Keratinocyte (primary cell): Measurements from ENCODE around the gene CIB4. TPM values are rescaled to one million over a fixed set of nuclear protein-coding genes. Genes with fewer than 3 reads are reported as not detected.
A peak's percentile ranks its signal among the peaks of the same experiment; 100 is the strongest.

Experiments
- DNase-seq: peaks from one replicate; pipeline ENCODE4 v3.0.0-alpha.2; 2011; ENCODE audit warnings: low read depth, missing footprints, low spot score
- FAIRE-seq: peaks from 2 replicates; lab custom pipeline; 2011; peaks lifted over from hg19 to GRCh38; lab: Jason Lieb, UNC
- H2AFZ ChIP-seq: 2 replicates; pipeline ENCODE4 v1.6.0; 2012; ENCODE audit warnings: low read length, control low read depth, inconsistent platforms; ENCODE audit not compliant: control insufficient read depth
- H3K27ac ChIP-seq: 2 replicates; pipeline ENCODE4 v1.5.1; 2011; ENCODE audit warnings: low read length; ENCODE audit not compliant: control insufficient read depth, insufficient read depth
- H3K27me3 ChIP-seq: 3 replicates; pipeline ENCODE4 v1.6.0; 2011; ENCODE audit warnings: low read length; ENCODE audit not compliant: control insufficient read depth, insufficient read depth; ENCODE audit errors: extremely low read depth
- H3K36me3 ChIP-seq, 2 experiments: 2 replicates in 1 of 2; 3 replicates in 1 of 2; pipeline ENCODE4 v1.5.1; 2011; ENCODE audit warnings: low read length in 2 of 2, mild to moderate bottlenecking in 1 of 2; ENCODE audit not compliant: control insufficient read depth in 2 of 2, insufficient read depth in 2 of 2; ENCODE audit errors: extremely low read depth in 1 of 2
- H3K4me1 ChIP-seq: 3 replicates; pipeline ENCODE4 v1.5.1; 2011; ENCODE audit warnings: low read length; ENCODE audit not compliant: control insufficient read depth, insufficient read depth; ENCODE audit errors: extremely low read depth
- H3K4me2 ChIP-seq: 3 replicates; pipeline ENCODE4 v1.6.0; 2011; ENCODE audit warnings: low read depth, low read length; ENCODE audit not compliant: control insufficient read depth, insufficient read depth; ENCODE audit errors: extremely low read depth
- H3K4me3 ChIP-seq, 3 experiments: fragments of 200-600 bp in 1 of 3; sonication (generic) in 1 of 3; 2 replicates in 2 of 3; 3 replicates in 1 of 3; pipeline ENCODE4 v1.5.1; 2011 to 2016; ENCODE audit warnings: low read length in 3 of 3, mild to moderate bottlenecking in 3 of 3, control low read depth in 2 of 3, inconsistent platforms in 1 of 3, low read depth in 1 of 3, mixed read lengths in 1 of 3, mixed run types in 1 of 3, moderate library complexity in 1 of 3; ENCODE audit not compliant: control insufficient read depth in 2 of 3, insufficient read depth in 2 of 3; ENCODE audit errors: extremely low read depth in 1 of 3
- H3K79me2 ChIP-seq: 2 replicates; pipeline ENCODE4 v1.6.0; 2012; ENCODE audit warnings: low read length; ENCODE audit not compliant: control insufficient read depth, insufficient read depth
- H3K9ac ChIP-seq: 3 replicates; pipeline ENCODE4 v1.6.0; 2011; ENCODE audit warnings: low read length; ENCODE audit not compliant: control insufficient read depth, insufficient read depth; ENCODE audit errors: extremely low read depth
- H3K9me1 ChIP-seq: 3 replicates; pipeline ENCODE4 v1.6.0; 2011; ENCODE audit warnings: low read length; ENCODE audit not compliant: control insufficient read depth, insufficient read depth; ENCODE audit errors: extremely low read depth
- H3K9me3 ChIP-seq: 2 replicates; pipeline ENCODE4 v1.5.1; 2012; ENCODE audit warnings: low read depth, low read length; ENCODE audit not compliant: control insufficient read depth
- H4K20me1 ChIP-seq: 3 replicates; pipeline ENCODE4 v1.6.0; 2011; ENCODE audit warnings: low read length; ENCODE audit not compliant: control insufficient read depth, insufficient read depth; ENCODE audit errors: extremely low read depth
- EZH2 ChIP-seq: IDR thresholded peaks from one replicate; pipeline ENCODE4 v1.6.1; 2012; ENCODE audit warnings: inconsistent platforms, mild to moderate bottlenecking, low read length, moderate library complexity
- dilution Hi-C: fragments of 300-500 bp; cut with MboI; formaldehyde crosslinking; loops from one replicate; pipeline ENCODE4 v1.7.0; 2020; ENCODE audit warnings: low sequenced_read_pairs; ENCODE audit not compliant: extremely low pct_ligation_motif_present
- polyA minus RNA-seq, 3 experiments: library from RNA; depleted of rRNA, polyadenylated mRNA; stranded (reverse); fragments of >200 nt; gene quantifications; 1 replicate in 1 of 3; 2 replicates in 1 of 3; 3 replicates in 1 of 3; pipeline ENCODE4 v1.2.3, GENCODE V29; 2011
- polyA plus RNA-seq, 5 experiments: library from polyadenylated mRNA; depleted of rRNA in 3 of 5; stranded (reverse) in 3 of 5; stranded (forward) in 1 of 5; unstranded in 1 of 5; fragments of >200 nt; gene quantifications; 1 replicate in 1 of 5; 2 replicates in 3 of 5; 3 replicates in 1 of 5; pipeline versions ENCODE4 v1.2.1 to v1.2.3, GENCODE V29; 2011 to 2012; ENCODE audit warnings: missing spikeins in 2 of 5, low read depth in 1 of 5, low replicate concordance in 1 of 5
- TF ChIP-seq, protein P1 (sequence below), 3 experiments: IDR thresholded peaks in 1 of 3; conservative IDR thresholded peaks in 1 of 3; optimal IDR thresholded peaks in 1 of 3; 2 replicates in 2 of 3; 3 replicates in 1 of 3; pipeline versions ENCODE3 to v1.5.1; 2011; ENCODE audit warnings: low read length in 3 of 3, mild to moderate bottlenecking in 3 of 3, moderate library complexity in 2 of 3, control low read depth in 1 of 3, inconsistent platforms in 1 of 3; ENCODE audit not compliant: insufficient read depth in 2 of 3; ENCODE audit errors: extremely low read depth in 1 of 3

The CIB4 gene
- polyA plus RNA-seq (not detected in 3 replicates), polyA minus RNA-seq (not detected in 3 replicates)
- polyA plus RNA-seq (2011; ENCODE audit: low read depth), result not detected
- not detected in 2 replicates for polyA plus RNA-seq (2011; cell fraction: cytosol; rRNA removed)
- not detected in 2 replicates for polyA plus RNA-seq (2011; cell fraction: nucleus; rRNA removed)
- polyA plus RNA-seq (2012; ENCODE audit: low replicate concordance), result not detected in 2 replicates
- polyA minus RNA-seq (2011; cell fraction: cytosol; rRNA and poly(A)+ RNA removed), result not detected
- not detected in 2 replicates for polyA minus RNA-seq (2011; cell fraction: nucleus; rRNA and poly(A)+ RNA removed)

DNA sequence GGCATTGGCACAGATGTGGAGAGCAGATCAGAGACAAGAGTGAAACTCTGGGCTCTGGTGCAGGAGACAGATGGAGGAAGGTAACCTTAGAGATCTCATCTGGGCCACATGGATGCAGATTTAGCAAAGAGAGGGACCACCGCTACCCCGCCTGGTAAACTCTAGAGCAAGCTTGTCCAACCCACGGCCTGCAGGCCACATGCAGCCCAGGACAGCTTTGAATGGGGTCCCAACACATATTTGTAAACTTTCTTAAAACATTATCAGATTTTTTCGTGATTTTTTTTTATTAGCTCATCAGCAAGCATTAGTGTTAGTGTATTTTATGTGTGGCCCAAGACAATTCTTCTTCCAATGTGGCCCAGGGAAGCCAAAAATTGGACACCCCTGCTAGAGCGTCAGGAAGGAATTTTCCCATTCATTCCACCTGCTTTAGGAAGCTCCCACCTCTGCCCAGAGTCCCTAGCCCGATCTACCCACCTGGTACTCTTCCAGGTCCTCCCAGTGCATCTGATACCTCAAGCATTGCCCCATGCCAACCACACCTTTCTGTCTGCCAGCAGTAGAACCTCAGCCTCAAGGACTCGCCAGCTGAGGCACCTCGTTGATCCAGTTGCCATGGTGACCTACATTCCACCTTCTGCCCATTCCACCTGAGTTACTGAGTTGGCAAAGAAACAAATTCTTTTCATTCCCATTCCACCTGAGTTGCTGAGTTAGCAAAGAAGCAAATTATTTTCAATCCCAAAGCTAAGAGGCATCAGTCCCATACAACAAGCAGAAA lies at the start of gene CIB4:
Gene CIB4, minus strand, starts transcription at position 586 of the 784 bp plus-strand sequence. Its CDS starts 52 bp downstream, at position 534.
- Histone ChIP-seq H3K9ac (no peak within 1 kb of the TSS), H3K4me1 (no peaks in the 10 kb centered on the region), H3K27ac (no peak within 1 kb of the TSS), H3K9me3 (no peaks in the 10 kb centered on the region), H3K4me3 (no peak within 1 kb of the TSS), H3K79me2 (no peaks in the 10 kb centered on the region), H3K27me3 (peaks cover 14% of the 10 kb centered on the region), H3K9me1 (no peaks in the 10 kb centered on the region), H2AFZ (no peak within 1 kb of the TSS), H3K36me3 (no peaks in the 10 kb centered on the region), H4K20me1 (no peaks in the 10 kb centered on the region), H3K4me2 (no peak within 1 kb of the TSS)
- DNase-seq, result peak; percentile 40
- FAIRE-seq, result no peak
- no peak for TF ChIP-seq EZH2
- TF ChIP-seq, protein P1, sequence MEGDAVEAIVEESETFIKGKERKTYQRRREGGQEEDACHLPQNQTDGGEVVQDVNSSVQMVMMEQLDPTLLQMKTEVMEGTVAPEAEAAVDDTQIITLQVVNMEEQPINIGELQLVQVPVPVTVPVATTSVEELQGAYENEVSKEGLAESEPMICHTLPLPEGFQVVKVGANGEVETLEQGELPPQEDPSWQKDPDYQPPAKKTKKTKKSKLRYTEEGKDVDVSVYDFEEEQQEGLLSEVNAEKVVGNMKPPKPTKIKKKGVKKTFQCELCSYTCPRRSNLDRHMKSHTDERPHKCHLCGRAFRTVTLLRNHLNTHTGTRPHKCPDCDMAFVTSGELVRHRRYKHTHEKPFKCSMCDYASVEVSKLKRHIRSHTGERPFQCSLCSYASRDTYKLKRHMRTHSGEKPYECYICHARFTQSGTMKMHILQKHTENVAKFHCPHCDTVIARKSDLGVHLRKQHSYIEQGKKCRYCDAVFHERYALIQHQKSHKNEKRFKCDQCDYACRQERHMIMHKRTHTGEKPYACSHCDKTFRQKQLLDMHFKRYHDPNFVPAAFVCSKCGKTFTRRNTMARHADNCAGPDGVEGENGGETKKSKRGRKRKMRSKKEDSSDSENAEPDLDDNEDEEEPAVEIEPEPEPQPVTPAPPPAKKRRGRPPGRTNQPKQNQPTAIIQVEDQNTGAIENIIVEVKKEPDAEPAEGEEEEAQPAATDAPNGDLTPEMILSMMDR (optimal IDR thresholded peaks at IDR 0.05 in 1 of 3, IDR thresholded peaks at IDR 0.05 in 1 of 3, conservative IDR thresholded peaks at IDR 0.05 in 1 of 3; ENCODE audit: extremely low read depth in 1 of 3, insufficient read depth in 2 of 3, low read length in 3 of 3), result no peak
- dilution Hi-C loops, result no loop called here

DNA sequence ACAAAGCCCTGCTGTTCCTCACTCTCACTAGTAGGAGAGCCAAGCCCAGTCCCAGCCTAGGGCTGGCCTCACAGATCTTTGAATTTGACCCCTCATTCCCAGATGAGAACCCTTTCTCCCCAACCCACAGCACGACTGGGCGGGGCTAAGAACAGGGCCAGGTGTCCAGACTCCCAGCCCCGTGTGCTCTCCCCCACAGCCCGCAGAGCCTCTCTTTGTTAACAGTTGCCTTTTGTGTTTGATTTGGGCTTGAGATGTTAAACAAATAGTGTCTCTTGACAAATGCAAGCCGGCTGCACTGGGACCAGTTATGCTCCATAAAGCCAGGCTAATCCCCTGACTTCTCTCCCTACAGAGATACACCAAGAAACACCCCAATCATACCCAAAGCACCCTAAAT lies 46.6 kb upstream of the CIB4 start:
- no peak overlapping the region for H3K4me3 ChIP-seq
- H3K27ac ChIP-seq, result no peak overlapping the region
- H3K4me1 ChIP-seq, result no peaks in the 10 kb centered on the region
- TF ChIP-seq, protein P1 (optimal IDR thresholded peaks at IDR 0.05 in 1 of 3, IDR thresholded peaks at IDR 0.05 in 1 of 3, conservative IDR thresholded peaks at IDR 0.05 in 1 of 3; ENCODE audit: extremely low read depth in 1 of 3, insufficient read depth in 2 of 3, low read length in 3 of 3), result no peak
- TF ChIP-seq EZH2, result no peak
- no peak for DNase-seq
- H3K36me3 ChIP-seq, result no peaks in the 10 kb centered on the region
- H3K9me3 ChIP-seq, result no peaks in the 10 kb centered on the region
- dilution Hi-C loops, result no loop called here
- no peaks in the 10 kb centered on the region for H3K9me1 ChIP-seq
- H3K27me3 ChIP-seq, result peaks cover 80% of the 10 kb centered on the region
- no peaks in the 10 kb centered on the region for H3K79me2 ChIP-seq
- H4K20me1 ChIP-seq, result no peaks in the 10 kb centered on the region
- H3K9ac ChIP-seq, result no peak overlapping the region
- H2AFZ ChIP-seq, result no peak overlapping the region
- no peak overlapping the region for H3K4me2 ChIP-seq
- no peak for FAIRE-seq
